Endothelial cell (in vitro differentiated cells): Measurements from ENCODE around the gene COL16A1. TPM values are rescaled to one million over a fixed set of nuclear protein-coding genes. Genes with fewer than 3 reads are reported as not detected.

Source experiments
- DNase-seq: peaks from one replicate; pipeline ENCODE4 v3.0.0; 2021; ENCODE audit warnings: low spot score
- H3K27ac Mint-ChIP-seq: one replicate; pipeline ENCODE4 v1.8.0; 2021; ENCODE audit warnings: mixed read lengths, inconsistent platforms; ENCODE audit not compliant: unreplicated experiment
- H3K27me3 Mint-ChIP-seq: one replicate; pipeline ENCODE4 v1.8.0; 2021; ENCODE audit warnings: mild to moderate bottlenecking, moderate library complexity, mixed read lengths, inconsistent platforms; ENCODE audit not compliant: unreplicated experiment
- H3K36me3 Mint-ChIP-seq: one replicate; pipeline ENCODE4 v1.8.0; 2021; ENCODE audit warnings: mild to moderate bottlenecking, low read depth, mixed read lengths, inconsistent platforms; ENCODE audit not compliant: unreplicated experiment
- H3K4me1 Mint-ChIP-seq: one replicate; pipeline ENCODE4 v1.8.0; 2021; ENCODE audit warnings: mild to moderate bottlenecking, mixed read lengths, inconsistent platforms; ENCODE audit not compliant: unreplicated experiment
- H3K4me3 Mint-ChIP-seq: one replicate; pipeline ENCODE4 v1.8.0; 2021; ENCODE audit warnings: mild to moderate bottlenecking, mixed read lengths, inconsistent platforms; ENCODE audit not compliant: unreplicated experiment
- H3K9me3 Mint-ChIP-seq: one replicate; pipeline ENCODE4 v1.8.0; 2021; ENCODE audit warnings: mixed read lengths, inconsistent platforms; ENCODE audit not compliant: unreplicated experiment
- CTCF ChIP-seq: fragments of 200-600 bp; sonication (generic); IDR thresholded peaks from one replicate; pipeline ENCODE4 v1.5.0; 2021; ENCODE audit warnings: antibody characterized with exemption; ENCODE audit not compliant: unreplicated experiment
- total RNA-seq: library from RNA; stranded (reverse); fragmentation: NEBNext Ultra II Directional; extraction: Animal tissue kit (Norgen Biotek cat#: 25700); gene quantifications from one replicate; pipeline ENCODE4 v1.2.1, GENCODE V29; 2021; ENCODE audit not compliant: unreplicated experiment

Gene COL16A1
- total RNA-seq, 1 donor from 2014 or later = 5.3 TPM

GRCh38 chr1:31627930-31628559 lies 75.8 kb downstream of the COL16A1 start:
- no peak for DNase-seq
- Mint-ChIP-seq H3K9me3 (no peaks in the 10 kb centered on the region), H3K4me1 (no peaks in the 10 kb centered on the region), H3K36me3 (peaks cover 33% of the 10 kb centered on the region), H3K27me3 (peaks cover 6% of the 10 kb centered on the region), H3K27ac (no peak overlapping the region), H3K4me3 (peak overlapping the region; percentile 9)
- TF ChIP-seq CTCF = no peak

- Mint-ChIP-seq H3K27me3 (peaks cover 4% of the 10 kb centered on the region), H3K4me1 (no peaks in the 10 kb centered on the region), H3K27ac (no peak overlapping the region), H3K36me3 (peaks cover 31% of the 10 kb centered on the region), H3K4me3 (no peak overlapping the region), H3K9me3 (no peaks in the 10 kb centered on the region)
- TF ChIP-seq CTCF = no peak
- DNase-seq = no peak
These were observed 76.4 kb downstream of the COL16A1 start for GRCh38 chr1:31627301-31627929.

- H3K4me3 Mint-ChIP-seq = no peak overlapping the region
- H3K27ac Mint-ChIP-seq = no peak overlapping the region
- DNase-seq = no peak
- H3K27me3 Mint-ChIP-seq = peaks cover 3% of the 10 kb centered on the region
- TF ChIP-seq CTCF = no peak
- H3K36me3 Mint-ChIP-seq = peaks cover 29% of the 10 kb centered on the region
- no peaks in the 10 kb centered on the region for H3K4me1 Mint-ChIP-seq
- no peaks in the 10 kb centered on the region for H3K9me3 Mint-ChIP-seq
These were observed 77.3 kb downstream of the COL16A1 start for GRCh38 chr1:31626223-31627207.

- Mint-ChIP-seq H3K27ac (no peak overlapping the region), H3K4me3 (no peak overlapping the region)
- TF ChIP-seq CTCF = no peak
These were observed 78.1 kb downstream of the COL16A1 start for GRCh38 chr1:31625561-31626222.

More at GRCh38 chr1:31625561-31626222, 78.1 kb downstream of the COL16A1 start:
- H3K9me3 Mint-ChIP-seq = no peaks in the 10 kb centered on the region
- DNase-seq = no peak
- peaks cover 3% of the 10 kb centered on the region for H3K27me3 Mint-ChIP-seq
- H3K4me1 Mint-ChIP-seq = no peaks in the 10 kb centered on the region
- H3K36me3 Mint-ChIP-seq = peaks cover 24% of the 10 kb centered on the region
